HG03025 (cell line): ENCODE measurements around the gene DOK7.

Experiments
- ATAC-seq: cut with Tn5 transposase; IDR thresholded peaks from one replicate; pipeline ENCODE4 v1.9.1; 2021; ENCODE audit warnings: mild to moderate bottlenecking, moderate library complexity; ENCODE audit not compliant: unreplicated experiment, low FRiP score

The DOK7 gene

GRCh38 chr4:3472411-3473141, 9.5 kb downstream of the DOK7 start:
- no peak for ATAC-seq

GRCh38 chr4:3473181-3473950, 10.3 kb downstream of the DOK7 start:
- no peak for ATAC-seq

GRCh38 chr4:3473996-3474765, 11.1 kb downstream of the DOK7 start:
- ATAC-seq: no peak

GRCh38 chr4:3475041-3475712, 12.1 kb downstream of the DOK7 start:
- no peak for ATAC-seq

- ATAC-seq: no peak
Measured at GRCh38 chr4:3475713-3476260, 12.7 kb downstream of the DOK7 start.

- ATAC-seq: no peak
Measured at GRCh38 chr4:3476341-3476747, 13.2 kb downstream of the DOK7 start.

GRCh38 chr4:3476936-3477749, 14.0 kb downstream of the DOK7 start:
- ATAC-seq: no peak

GRCh38 chr4:3477750-3478430, 14.8 kb downstream of the DOK7 start:
- ATAC-seq: no peak

- ATAC-seq: no peak
Measured at GRCh38 chr4:3478446-3479357, 15.6 kb downstream of the DOK7 start.

GRCh38 chr4:3479358-3480101, 16.4 kb downstream of the DOK7 start:
- no peak for ATAC-seq

- no peak for ATAC-seq
Measured at GRCh38 chr4:3480528-3481112, 17.5 kb downstream of the DOK7 start.

- ATAC-seq: no peak
Measured at GRCh38 chr4:3481113-3481531, 18.0 kb downstream of the DOK7 start.

GRCh38 chr4:3481783-3482393, 18.8 kb downstream of the DOK7 start:
- ATAC-seq: no peak

GRCh38 chr4:3482707-3483106, 19.6 kb downstream of the DOK7 start:
- ATAC-seq: no peak

- no peak for ATAC-seq
Measured at GRCh38 chr4:3483471-3483921, 20.4 kb downstream of the DOK7 start.
